ENCODE data around the gene IL27RA. TPM values are rescaled to one million over a fixed set of nuclear protein-coding genes. Genes with fewer than 3 reads are reported as not detected.

The IL27RA gene
- total and polyA plus RNA-seq, 4 donors: 1.0 to 2.8 (median 1.6) TPM

GRCh38 chr19:14078411-14078810 lies 46.8 kb downstream of the IL27RA start:
- H3K27ac ChIP-seq (ENCODE audit: low read depth in 1 of 2, low read length in 2 of 2): no peak overlapping the region
- TF ChIP-seq FOXA2 (IDR thresholded peaks at IDR 0.05): no peak
- TF ChIP-seq FOXA1 (IDR thresholded peaks at IDR 0.05): no peak
- TF ChIP-seq HNF4A (conservative IDR thresholded peaks at IDR 0.05): no peak
- TF ChIP-seq RAD21 (IDR thresholded peaks at IDR 0.05): no peak
- TF ChIP-seq, protein P1, sequence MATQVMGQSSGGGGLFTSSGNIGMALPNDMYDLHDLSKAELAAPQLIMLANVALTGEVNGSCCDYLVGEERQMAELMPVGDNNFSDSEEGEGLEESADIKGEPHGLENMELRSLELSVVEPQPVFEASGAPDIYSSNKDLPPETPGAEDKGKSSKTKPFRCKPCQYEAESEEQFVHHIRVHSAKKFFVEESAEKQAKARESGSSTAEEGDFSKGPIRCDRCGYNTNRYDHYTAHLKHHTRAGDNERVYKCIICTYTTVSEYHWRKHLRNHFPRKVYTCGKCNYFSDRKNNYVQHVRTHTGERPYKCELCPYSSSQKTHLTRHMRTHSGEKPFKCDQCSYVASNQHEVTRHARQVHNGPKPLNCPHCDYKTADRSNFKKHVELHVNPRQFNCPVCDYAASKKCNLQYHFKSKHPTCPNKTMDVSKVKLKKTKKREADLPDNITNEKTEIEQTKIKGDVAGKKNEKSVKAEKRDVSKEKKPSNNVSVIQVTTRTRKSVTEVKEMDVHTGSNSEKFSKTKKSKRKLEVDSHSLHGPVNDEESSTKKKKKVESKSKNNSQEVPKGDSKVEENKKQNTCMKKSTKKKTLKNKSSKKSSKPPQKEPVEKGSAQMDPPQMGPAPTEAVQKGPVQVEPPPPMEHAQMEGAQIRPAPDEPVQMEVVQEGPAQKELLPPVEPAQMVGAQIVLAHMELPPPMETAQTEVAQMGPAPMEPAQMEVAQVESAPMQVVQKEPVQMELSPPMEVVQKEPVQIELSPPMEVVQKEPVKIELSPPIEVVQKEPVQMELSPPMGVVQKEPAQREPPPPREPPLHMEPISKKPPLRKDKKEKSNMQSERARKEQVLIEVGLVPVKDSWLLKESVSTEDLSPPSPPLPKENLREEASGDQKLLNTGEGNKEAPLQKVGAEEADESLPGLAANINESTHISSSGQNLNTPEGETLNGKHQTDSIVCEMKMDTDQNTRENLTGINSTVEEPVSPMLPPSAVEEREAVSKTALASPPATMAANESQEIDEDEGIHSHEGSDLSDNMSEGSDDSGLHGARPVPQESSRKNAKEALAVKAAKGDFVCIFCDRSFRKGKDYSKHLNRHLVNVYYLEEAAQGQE (IDR thresholded peaks at IDR 0.05): no peak
- TF ChIP-seq YY1 (IDR thresholded peaks at IDR 0.05): no peak
- no peak for TF ChIP-seq HNF4G (IDR thresholded peaks at IDR 0.05)
- TF ChIP-seq, protein P2, sequence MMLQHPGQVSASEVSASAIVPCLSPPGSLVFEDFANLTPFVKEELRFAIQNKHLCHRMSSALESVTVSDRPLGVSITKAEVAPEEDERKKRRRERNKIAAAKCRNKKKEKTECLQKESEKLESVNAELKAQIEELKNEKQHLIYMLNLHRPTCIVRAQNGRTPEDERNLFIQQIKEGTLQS (IDR thresholded peaks at IDR 0.05): no peak
- TF ChIP-seq EGR1 (IDR thresholded peaks at IDR 0.05; ENCODE audit: low read depth in 2 of 2): no peak
- TF ChIP-seq, protein P3, sequence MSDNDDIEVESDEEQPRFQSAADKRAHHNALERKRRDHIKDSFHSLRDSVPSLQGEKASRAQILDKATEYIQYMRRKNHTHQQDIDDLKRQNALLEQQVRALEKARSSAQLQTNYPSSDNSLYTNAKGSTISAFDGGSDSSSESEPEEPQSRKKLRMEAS (IDR thresholded peaks at IDR 0.05): no peak
- TF ChIP-seq RXRA (IDR thresholded peaks at IDR 0.05): no peak
- TF ChIP-seq GABPA (IDR thresholded peaks at IDR 0.05 in 1 of 2, conservative IDR thresholded peaks at IDR 0.05 in 1 of 2): no peak
- TF ChIP-seq SP1 (IDR thresholded peaks at IDR 0.05): no peak
- TF ChIP-seq TAF1 (conservative IDR thresholded peaks at IDR 0.05): no peak
- TF ChIP-seq, protein P4, sequence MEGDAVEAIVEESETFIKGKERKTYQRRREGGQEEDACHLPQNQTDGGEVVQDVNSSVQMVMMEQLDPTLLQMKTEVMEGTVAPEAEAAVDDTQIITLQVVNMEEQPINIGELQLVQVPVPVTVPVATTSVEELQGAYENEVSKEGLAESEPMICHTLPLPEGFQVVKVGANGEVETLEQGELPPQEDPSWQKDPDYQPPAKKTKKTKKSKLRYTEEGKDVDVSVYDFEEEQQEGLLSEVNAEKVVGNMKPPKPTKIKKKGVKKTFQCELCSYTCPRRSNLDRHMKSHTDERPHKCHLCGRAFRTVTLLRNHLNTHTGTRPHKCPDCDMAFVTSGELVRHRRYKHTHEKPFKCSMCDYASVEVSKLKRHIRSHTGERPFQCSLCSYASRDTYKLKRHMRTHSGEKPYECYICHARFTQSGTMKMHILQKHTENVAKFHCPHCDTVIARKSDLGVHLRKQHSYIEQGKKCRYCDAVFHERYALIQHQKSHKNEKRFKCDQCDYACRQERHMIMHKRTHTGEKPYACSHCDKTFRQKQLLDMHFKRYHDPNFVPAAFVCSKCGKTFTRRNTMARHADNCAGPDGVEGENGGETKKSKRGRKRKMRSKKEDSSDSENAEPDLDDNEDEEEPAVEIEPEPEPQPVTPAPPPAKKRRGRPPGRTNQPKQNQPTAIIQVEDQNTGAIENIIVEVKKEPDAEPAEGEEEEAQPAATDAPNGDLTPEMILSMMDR (IDR thresholded peaks at IDR 0.05; ENCODE audit: low read depth, low read length, missing input control): no peak
- no peak for TF ChIP-seq NR2F2 (IDR thresholded peaks at IDR 0.05)
- no peak for TF ChIP-seq JUND (IDR thresholded peaks at IDR 0.05)
- TF ChIP-seq, protein P5, sequence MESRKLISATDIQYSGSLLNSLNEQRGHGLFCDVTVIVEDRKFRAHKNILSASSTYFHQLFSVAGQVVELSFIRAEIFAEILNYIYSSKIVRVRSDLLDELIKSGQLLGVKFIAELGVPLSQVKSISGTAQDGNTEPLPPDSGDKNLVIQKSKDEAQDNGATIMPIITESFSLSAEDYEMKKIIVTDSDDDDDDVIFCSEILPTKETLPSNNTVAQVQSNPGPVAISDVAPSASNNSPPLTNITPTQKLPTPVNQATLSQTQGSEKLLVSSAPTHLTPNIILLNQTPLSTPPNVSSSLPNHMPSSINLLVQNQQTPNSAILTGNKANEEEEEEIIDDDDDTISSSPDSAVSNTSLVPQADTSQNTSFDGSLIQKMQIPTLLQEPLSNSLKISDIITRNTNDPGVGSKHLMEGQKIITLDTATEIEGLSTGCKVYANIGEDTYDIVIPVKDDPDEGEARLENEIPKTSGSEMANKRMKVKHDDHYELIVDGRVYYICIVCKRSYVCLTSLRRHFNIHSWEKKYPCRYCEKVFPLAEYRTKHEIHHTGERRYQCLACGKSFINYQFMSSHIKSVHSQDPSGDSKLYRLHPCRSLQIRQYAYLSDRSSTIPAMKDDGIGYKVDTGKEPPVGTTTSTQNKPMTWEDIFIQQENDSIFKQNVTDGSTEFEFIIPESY (IDR thresholded peaks at IDR 0.05): no peak
- H3K27me3 ChIP-seq (ENCODE audit: control insufficient read depth in 4 of 4, insufficient read depth in 4 of 4, low read length in 3 of 4): no peaks in the 10 kb centered on the region
- no peak overlapping the region for H3K9ac ChIP-seq (ENCODE audit: low read depth in 1 of 2, low read length in 2 of 2)
- peaks cover 0 to under 1% (median 0%) of the 10 kb centered on the region in 4 donors for H3K36me3 ChIP-seq (ENCODE audit: control insufficient read depth in 4 of 4, insufficient read depth in 3 of 4, low read depth in 1 of 4, low read length in 3 of 4)
- no peak for DNase-seq (ENCODE audit: low spot score)
- 76% methylated on average over 2 of the region's 2 CpGs for WGBS
- peaks cover 3 to 41% (median 27%) of the 10 kb centered on the region in 4 donors for H3K4me1 ChIP-seq (ENCODE audit: control insufficient read depth in 4 of 4, insufficient read depth in 4 of 4, low read length in 3 of 4)
- H3K4me3 ChIP-seq (ENCODE audit: low read depth in 1 of 3, low read length in 3 of 3): no peak overlapping the region
- no peaks in the 10 kb centered on the region for H3K9me3 ChIP-seq (ENCODE audit: control insufficient read depth in 4 of 4, low read length in 3 of 4)

Measured in liver (tissue), 9 donors.